Motor neuron (in vitro differentiated cells): Measurements from ENCODE around the gene EEIG2. TPM values are rescaled to one million over a fixed set of nuclear protein-coding genes. Genes with fewer than 3 reads are reported as not detected.

ENCODE experiments used
- ATAC-seq, 8 experiments: fragments of 200-7000 bp; cut with Tn5 transposase; replicated peaks in 6 of 8; 2 replicates each; pipeline ENCODE4 v1.8.0; 2021; ENCODE audit warnings: mild to moderate bottlenecking in 8 of 8, moderate library complexity in 8 of 8
- H3K27ac ChIP-seq, 2 donors: fragments of 250-450 bp; sonication (Bioruptor Pico); 2 replicates each; pipeline ENCODE4 v1.9.0; 2021; ENCODE audit warnings: antibody characterized with exemption in 2 of 2, mild to moderate bottlenecking in 2 of 2, moderate library complexity in 1 of 2
- H3K4me1 ChIP-seq, 2 donors: fragments of 250-450 bp; sonication (Bioruptor Pico); replicated peaks in 1 of 2; 2 replicates each; pipeline ENCODE4 v1.6.1; 2021; ENCODE audit warnings: antibody characterized with exemption in 2 of 2, mild to moderate bottlenecking in 2 of 2, moderate library complexity in 1 of 2
- H3K4me3 ChIP-seq, 5 donors: fragments of 250-450 bp; sonication (Bioruptor Pico); 2 replicates each; pipeline ENCODE4 v1.9.0; 2021; ENCODE audit warnings: antibody characterized with exemption in 5 of 5, mild to moderate bottlenecking in 5 of 5, moderate library complexity in 4 of 5
- WGBS, 10 experiments: fragments of 450-650 bp; shearing (Covaris generic); methylation state at CpG; one replicate each; pipeline ENCODE4 v1.0.0; 2022; 5-methylcytosine and 5-hydroxymethylcytosine counted together
- in situ Hi-C, 9 experiments: fragments of 400-800 bp; cut with MboI; loops; one replicate each; pipeline ENCODE4 v1.15.0; 2021; ENCODE audit warnings: low sequenced_read_pairs in 9 of 9, low pct_unique_long_range_greater_than_20kb in 2 of 9; ENCODE audit not compliant: unreplicated experiment in 9 of 9
- total RNA-seq, 8 experiments: library from RNA; unstranded; fragments of 300-600 nt; gene quantifications; 2 replicates each; pipeline versions ENCODE4 v1.2.3 to v1.2.4, GENCODE V29; 2022

EEIG2 gene
- total RNA-seq, 8 experiments from 2014 or later: 0.49 to 36.7 (median 20.4) TPM

DNA sequence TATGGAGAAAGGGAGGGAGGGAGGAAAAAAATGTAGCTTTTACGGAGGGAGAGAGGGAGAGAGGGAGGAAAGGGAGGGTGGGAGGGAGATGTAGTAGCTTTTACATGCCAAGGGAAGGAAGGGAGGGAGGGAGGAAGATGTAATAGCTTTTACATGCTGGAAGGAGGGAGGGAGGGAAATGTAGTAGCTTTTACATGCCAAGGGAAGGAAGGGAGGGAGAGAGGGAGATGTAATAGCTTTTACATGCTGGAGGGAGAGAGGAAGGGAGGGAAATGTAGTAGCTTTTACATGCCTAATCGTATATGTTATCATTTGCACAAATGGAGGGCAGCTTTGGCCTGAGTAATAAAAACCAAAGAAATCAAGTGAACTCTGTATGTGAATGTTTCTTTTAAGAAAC, 35.6 kb downstream of the EEIG2 start:
- Histone ChIP-seq H3K27ac (no peak overlapping the region), H3K4me3 (no peak overlapping the region), H3K4me1 (peaks cover 19 to 24% of the 10 kb centered on the region in 2 donors)
- peak; percentile 42 to 84 (median 64) for ATAC-seq
- in situ Hi-C loops: no loop called here
- WGBS, 10 experiments: 0 to 80% (median 68%) methylated on average over 1 of the region's 2 CpGs; no CpG with 5 or more reads in 4 of the 10 experiments

GRCh38 chr1:108597041-108597440, 37.1 kb downstream of the EEIG2 start:
- H3K4me1 ChIP-seq: peaks cover 8 to 10% of the 10 kb centered on the region in 2 donors
- no peak overlapping the region for H3K27ac ChIP-seq
- in situ Hi-C loops: no loop called here
- no peak overlapping the region for H3K4me3 ChIP-seq
- ATAC-seq: no peak

- no peak for ATAC-seq
- 80 to 100% (median 90%) methylated on average over 1 of the region's 1 CpG; no CpG with 5 or more reads in 4 of the 10 experiments for WGBS, 10 experiments
Observed at GRCh38 chr1:108598340-108598739, 38.4 kb downstream of the EEIG2 start.

GRCh38 chr1:108600504-108600903, 40.6 kb downstream of the EEIG2 start:
- H3K4me3 ChIP-seq: no peak overlapping the region
- peaks cover 8 to 9% of the 10 kb centered on the region in 2 donors for H3K4me1 ChIP-seq
- ATAC-seq: peak in 1 of 8 experiments; percentile 49
- no peak overlapping the region for H3K27ac ChIP-seq
- WGBS, 10 experiments: 16 to 81% (median 61%) methylated on average over 2 to 4 of the region's 4 CpGs; no CpG with 5 or more reads in 1 of the 10 experiments
- in situ Hi-C loops: no loop called here

More at GRCh38 chr1:108598340-108598739, 38.4 kb downstream of the EEIG2 start:
- no peak overlapping the region for H3K4me3 ChIP-seq
- no peak overlapping the region for H3K27ac ChIP-seq
- in situ Hi-C loops: no loop called here
- H3K4me1 ChIP-seq: peaks cover 8 to 10% of the 10 kb centered on the region in 2 donors

- Histone ChIP-seq H3K4me3 (no peak overlapping the region), H3K27ac (no peak overlapping the region), H3K4me1 (no peaks in the 10 kb centered on the region)
- in situ Hi-C loops: no loop called here
- ATAC-seq: peak in 3 of 8 experiments; percentile 43 to 81 (median 58)
- WGBS, 10 experiments: 90 to 100% methylated on average over 1 of the region's 1 CpG; no CpG with 5 or more reads in 8 of the 10 experiments
Observed at GRCh38 chr1:108601708-108602410, 42.0 kb downstream of the EEIG2 start.

DNA sequence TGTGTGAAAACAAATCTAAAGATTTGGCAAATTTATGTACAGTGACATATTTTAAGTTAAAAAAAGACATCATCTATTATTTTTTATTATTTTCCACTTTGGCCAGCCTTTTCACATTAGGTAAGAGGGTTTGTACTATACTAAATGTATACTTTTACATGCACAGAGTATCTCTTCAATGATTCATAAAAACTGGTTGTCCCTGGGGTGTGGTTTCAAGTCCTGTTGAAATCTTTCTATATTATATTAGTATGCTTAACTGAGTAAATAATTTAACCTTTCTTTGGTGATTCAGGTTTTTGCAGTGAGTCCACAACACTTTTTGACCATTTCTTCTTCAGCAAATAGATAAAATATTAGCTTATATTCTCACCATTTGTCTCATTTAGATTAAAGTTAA, 45.7 kb downstream of the EEIG2 start:
- no peak for ATAC-seq
- Histone ChIP-seq H3K27ac (no peak overlapping the region), H3K4me1 (peaks cover 5 to 10% of the 10 kb centered on the region in 2 donors), H3K4me3 (no peak overlapping the region)
- in situ Hi-C loops: no loop called here

- no peak overlapping the region for H3K4me3 ChIP-seq
- no peak overlapping the region for H3K27ac ChIP-seq
- in situ Hi-C loops: no loop called here
- H3K4me1 ChIP-seq: peaks cover 5 to 10% of the 10 kb centered on the region in 2 donors
- ATAC-seq: no peak
Observed at GRCh38 chr1:108606478-108606877, 46.6 kb downstream of the EEIG2 start.

- Histone ChIP-seq H3K4me3 (no peak overlapping the region), H3K4me1 (peaks cover 5 to 10% of the 10 kb centered on the region in 2 donors), H3K27ac (no peak overlapping the region)
- in situ Hi-C loops: no loop called here
- 21 to 92% (median 80%) methylated on average over 4 to 10 of the region's 11 CpGs for WGBS, 10 experiments
- peak in 6 of 8 experiments; percentile 61 to 98 (median 79) for ATAC-seq
Observed at GRCh38 chr1:108609483-108610049, 49.7 kb downstream of the EEIG2 start.

Other genes starting within 250 kb of the EEIG2 start
- gene NBPF6, start 109.8 kb upstream of the EEIG2 start, total RNA-seq: under 1 TPM in 1 of 8 experiments, not detected in 7; 0.83 TPM
- 10 to 100 TPM in 1 of 8 experiments, 1 to 10 TPM in 6, under 1 TPM in 1; 1.00 to 11.8 (median 4.0) TPM for gene HENMT1, start 101.0 kb downstream of the EEIG2 start, total RNA-seq
- 10 to 100 TPM; 22.0 to 61.4 (median 30.1) TPM for gene PRPF38B, start 132.2 kb downstream of the EEIG2 start, total RNA-seq
- under 1 TPM in 4 of 8 experiments, not detected in 4; 0.05 to 0.25 (median 0.12) TPM for gene FNDC7, start 152.8 kb downstream of the EEIG2 start, total RNA-seq
- 10 to 100 TPM; 29.3 to 45.4 (median 38.8) TPM for gene STXBP3, start 186.6 kb downstream of the EEIG2 start, total RNA-seq